Measurements from ENCODE around the gene DDHD1. TPM values are rescaled to one million over a fixed set of nuclear protein-coding genes. Genes with fewer than 3 reads are reported as not detected.

DDHD1 gene
- total and polyA plus RNA-seq, 2 experiments from 2014 or later, result 11.2 to 28.9 TPM

- no peak overlapping the region for H3K4me3 Mint-ChIP-seq
- Histone ChIP-seq H3F3A (replicated peaks; ENCODE audit: low read depth) (no peaks in the 10 kb centered on the region), H4K20me1 (replicated peaks; ENCODE audit: insufficient read depth) (no peaks in the 10 kb centered on the region), H3K9me2 (ENCODE audit: insufficient read depth) (no peaks in the 10 kb centered on the region), H3K4me2 (no peak overlapping the region), H3K27ac (ENCODE audit: low read depth) (no peak overlapping the region), H3K4me3 (no peak overlapping the region), H3K79me2 (replicated peaks; ENCODE audit: insufficient read depth) (no peaks in the 10 kb centered on the region), H3K27me3 (ENCODE audit: insufficient read depth) (no peaks in the 10 kb centered on the region), H3K36me3 (ENCODE audit: insufficient read depth) (no peaks in the 10 kb centered on the region), H2AFZ (no peak overlapping the region), H3K4me1 (ENCODE audit: insufficient read depth) (no peaks in the 10 kb centered on the region)
- ATAC-seq (no peak), DNase-seq (ENCODE audit: low spot score) (no peak)
- H3K4me1 Mint-ChIP-seq, result no peaks in the 10 kb centered on the region
- H3K27ac Mint-ChIP-seq, result no peak overlapping the region
- TF ChIP-seq EZH2phosphoT487 (IDR thresholded peaks at IDR 0.05; ENCODE audit: unreplicated experiment) (no peak), ZNF331 (CRISPR knock-in tag; IDR thresholded peaks at IDR 0.05; ENCODE audit: low read depth) (no peak), CREB1 (CRISPR knock-in tag; IDR thresholded peaks at IDR 0.05; ENCODE audit: low read depth) (no peak), STAT1 (IDR thresholded peaks at IDR 0.05; ENCODE audit: unreplicated experiment) (no peak), NANOG (IDR thresholded peaks at IDR 0.05; ENCODE audit: borderline replicate concordance) (no peak), POLR2AphosphoS5 (IDR thresholded peaks at IDR 0.05; ENCODE audit: low read depth) (no peak), REST (IDR thresholded peaks at IDR 0.05; ENCODE audit: unreplicated experiment) (no peak), ETS1 (IDR thresholded peaks at IDR 0.05) (no peak)
- no peaks in the 10 kb centered on the region for H3K9me3 Mint-ChIP-seq
- H3K27me3 Mint-ChIP-seq (ENCODE audit: insufficient read depth, low read depth, poor library complexity), result no peaks in the 10 kb centered on the region
- H3K36me3 Mint-ChIP-seq (ENCODE audit: low read depth), result no peaks in the 10 kb centered on the region
These were observed 104.5 kb downstream of the DDHD1 start for GRCh38 chr14:53048631-53049030.

- H3K4me3 ChIP-seq, result no peak overlapping the region
- no peak overlapping the region for H3K4me3 Mint-ChIP-seq
- no peak overlapping the region for H3K27ac Mint-ChIP-seq
- no peaks in the 10 kb centered on the region for H3K36me3 ChIP-seq (ENCODE audit: insufficient read depth)
- H3K27me3 Mint-ChIP-seq (ENCODE audit: insufficient read depth, low read depth, poor library complexity), result no peaks in the 10 kb centered on the region
- H3K9me2 ChIP-seq (ENCODE audit: insufficient read depth), result no peaks in the 10 kb centered on the region
- DNase-seq (ENCODE audit: low spot score) (no peak), ATAC-seq (no peak)
- H3F3A ChIP-seq (replicated peaks; ENCODE audit: low read depth), result no peaks in the 10 kb centered on the region
- no peaks in the 10 kb centered on the region for H3K79me2 ChIP-seq (replicated peaks; ENCODE audit: insufficient read depth)
- no peak overlapping the region for H3K27ac ChIP-seq (ENCODE audit: low read depth)
- H3K9me3 Mint-ChIP-seq, result no peaks in the 10 kb centered on the region
- no peaks in the 10 kb centered on the region for H4K20me1 ChIP-seq (replicated peaks; ENCODE audit: insufficient read depth)
- no peak overlapping the region for H2AFZ ChIP-seq
- H3K27me3 ChIP-seq (ENCODE audit: insufficient read depth), result no peaks in the 10 kb centered on the region
- no peaks in the 10 kb centered on the region for H3K36me3 Mint-ChIP-seq (ENCODE audit: low read depth)
- H3K4me1 ChIP-seq (ENCODE audit: insufficient read depth), result no peaks in the 10 kb centered on the region
- no peaks in the 10 kb centered on the region for H3K4me1 Mint-ChIP-seq
- no peak overlapping the region for H3K4me2 ChIP-seq
- no peak for TF ChIP-seq ZNF462 (CRISPR knock-in tag; IDR thresholded peaks at IDR 0.05)
These were observed 105.6 kb downstream of the DDHD1 start for GRCh38 chr14:53047307-53048069.

Measured in GM23338 (cell line).